Measurements from ENCODE around the gene PHYHIPL. TPM values are rescaled to one million over a fixed set of nuclear protein-coding genes. Genes with fewer than 3 reads are reported as not detected.

The PHYHIPL gene
- total and polyA plus RNA-seq, 4 donors, result 1.3 to 3.0 (median 2.0) TPM

- no peak for TF ChIP-seq REST (IDR thresholded peaks at IDR 0.05)
- no peak for TF ChIP-seq FOXA1 (IDR thresholded peaks at IDR 0.05)
- no peak for TF ChIP-seq YY1 (IDR thresholded peaks at IDR 0.05)
Measured at GRCh38 chr10:59271160-59271559, 94.7 kb downstream of the PHYHIPL start (continued).

GRCh38 chr10:59272061-59272460, 95.6 kb downstream of the PHYHIPL start:
- Histone ChIP-seq H3K9ac (ENCODE audit: low read depth in 1 of 2, low read length in 2 of 2) (no peak overlapping the region), H3K4me3 (ENCODE audit: low read depth in 1 of 3, low read length in 3 of 3) (no peak overlapping the region), H3K9me3 (ENCODE audit: control insufficient read depth in 4 of 4, low read length in 3 of 4) (no peaks in the 10 kb centered on the region), H3K27me3 (ENCODE audit: control insufficient read depth in 4 of 4, insufficient read depth in 4 of 4, low read length in 3 of 4) (no peaks in the 10 kb centered on the region), H3K4me1 (ENCODE audit: control insufficient read depth in 4 of 4, insufficient read depth in 4 of 4, low read length in 3 of 4) (no peaks in the 10 kb centered on the region), H3K36me3 (ENCODE audit: control insufficient read depth in 4 of 4, insufficient read depth in 3 of 4, low read depth in 1 of 4, low read length in 3 of 4) (no peaks in the 10 kb centered on the region), H3K27ac (ENCODE audit: low read depth in 1 of 2, low read length in 2 of 2) (no peak overlapping the region)
- TF ChIP-seq RAD21 (IDR thresholded peaks at IDR 0.05) (no peak), HNF4G (IDR thresholded peaks at IDR 0.05) (no peak), CTCF (IDR thresholded peaks at IDR 0.05; ENCODE audit: low read depth, low read length, missing input control) (no peak), ZBTB33 (IDR thresholded peaks at IDR 0.05) (no peak), MAX (IDR thresholded peaks at IDR 0.05) (no peak), YY1 (IDR thresholded peaks at IDR 0.05) (no peak), REST (IDR thresholded peaks at IDR 0.05) (no peak), HNF4A (conservative IDR thresholded peaks at IDR 0.05) (no peak), NR2F2 (IDR thresholded peaks at IDR 0.05) (no peak), FOXA2 (IDR thresholded peaks at IDR 0.05) (no peak), JUND (IDR thresholded peaks at IDR 0.05) (no peak), ATF3 (IDR thresholded peaks at IDR 0.05) (no peak), SP1 (IDR thresholded peaks at IDR 0.05) (no peak), GABPA (IDR thresholded peaks at IDR 0.05 in 1 of 2, conservative IDR thresholded peaks at IDR 0.05 in 1 of 2) (no peak), TAF1 (conservative IDR thresholded peaks at IDR 0.05) (no peak), EGR1 (IDR thresholded peaks at IDR 0.05; ENCODE audit: low read depth in 2 of 2) (no peak), RXRA (IDR thresholded peaks at IDR 0.05) (no peak), FOXA1 (IDR thresholded peaks at IDR 0.05) (no peak)
- DNase-seq (ENCODE audit: low spot score), result no peak
